ENCODE results near the gene ZNF727. TPM values are rescaled to one million over a fixed set of nuclear protein-coding genes. Genes with fewer than 3 reads are reported as not detected.
A peak's percentile ranks its signal among the peaks of the same experiment; 100 is the strongest.
"Not testable (repeated sequence)": the region's sequence is repeated elsewhere in the genome, so short reads cannot be mapped to it uniquely, and the experiment has no call there.

ZNF727 gene
- polyA plus RNA-seq (0.05 to 0.13 TPM (median 0.05 TPM) in 3 replicates), polyA minus RNA-seq (0.67 TPM in 1 of 3 replicates, not detected in the others)
- polyA plus RNA-seq (2011; ENCODE audit: low read depth): 0.16 TPM
- polyA plus RNA-seq (2011; cell fraction: cytosol; rRNA removed): not detected in 2 replicates
- 0.29 TPM in 1 of 2 replicates, not detected in the other for polyA plus RNA-seq (2011; cell fraction: nucleus; rRNA removed)
- polyA plus RNA-seq (2012; ENCODE audit: low replicate concordance): 0.08 TPM in 1 of 2 replicates, not detected in the other
- not detected for polyA minus RNA-seq (2011; cell fraction: cytosol; rRNA and poly(A)+ RNA removed)
- polyA minus RNA-seq (2011; cell fraction: nucleus; rRNA and poly(A)+ RNA removed): 0.21 and 1.2 TPM in 2 replicates

DNA sequence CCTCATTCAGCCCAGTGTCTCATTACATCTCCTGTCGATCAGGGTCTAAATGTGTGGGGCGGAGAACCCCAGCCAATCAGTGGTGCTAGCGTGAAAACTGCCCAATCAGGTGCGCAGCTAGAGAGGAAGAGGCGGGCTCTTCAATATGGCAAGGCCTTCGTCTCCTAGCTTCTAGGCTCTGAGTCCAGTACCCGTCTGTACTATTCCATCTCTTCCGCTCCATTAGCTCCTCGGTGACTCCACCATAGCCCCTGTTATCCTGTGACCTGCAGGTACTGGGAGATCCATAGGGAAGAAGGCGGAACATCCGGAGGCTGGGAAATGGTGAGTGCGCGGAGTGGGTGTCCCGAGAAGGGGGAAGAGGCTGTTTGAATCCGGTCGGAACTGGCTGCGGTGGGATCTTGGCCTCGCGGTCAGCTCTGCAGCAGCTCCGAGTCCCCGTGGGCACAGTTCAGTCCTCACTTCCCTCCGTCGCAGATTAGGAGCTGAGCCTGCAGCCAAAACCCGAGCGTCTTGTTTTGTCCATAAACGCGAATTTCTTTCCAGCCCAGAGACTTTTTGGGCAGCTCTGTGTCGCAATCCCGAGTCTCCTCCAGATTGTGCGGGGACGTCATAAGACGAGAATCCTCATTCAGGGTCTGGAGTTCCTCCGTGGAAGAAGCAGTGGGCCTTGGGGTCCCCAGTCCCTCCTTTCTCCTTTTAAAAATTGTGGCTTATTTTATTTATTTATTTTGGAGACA, at the start of gene ZNF727:
ZNF727 (plus strand) TSS at position 134 of the 740 bp plus-strand sequence; CDS start at position 322, 188 bp downstream.
- Histone ChIP-seq H4K20me1 (ENCODE audit: control insufficient read depth, extremely low read depth, insufficient read depth, low read length) (no peaks in the 10 kb centered on the region), H3K9ac (ENCODE audit: control insufficient read depth, extremely low read depth, insufficient read depth, low read length) (no peak within 1 kb of the TSS), H3K9me3 (ENCODE audit: control insufficient read depth, low read depth, low read length) (peaks cover 2% of the 10 kb centered on the region), H3K4me3 (ENCODE audit: control insufficient read depth in 2 of 3, extremely low read depth in 1 of 3, insufficient read depth in 2 of 3, low read depth in 1 of 3, low read length in 3 of 3) (no peak within 1 kb of the TSS), H3K4me1 (ENCODE audit: control insufficient read depth, extremely low read depth, insufficient read depth, low read length) (no peaks in the 10 kb centered on the region), H3K36me3 (ENCODE audit: control insufficient read depth in 2 of 2, extremely low read depth in 1 of 2, insufficient read depth in 2 of 2, low read length in 2 of 2) (no peaks in the 10 kb centered on the region), H3K27ac (ENCODE audit: control insufficient read depth, insufficient read depth, low read length) (no peak within 1 kb of the TSS), H3K79me2 (ENCODE audit: control insufficient read depth, insufficient read depth, low read length) (no peaks in the 10 kb centered on the region), H3K4me2 (ENCODE audit: control insufficient read depth, extremely low read depth, insufficient read depth, low read depth, low read length) (no peak within 1 kb of the TSS), H3K27me3 (ENCODE audit: control insufficient read depth, extremely low read depth, insufficient read depth, low read length) (no peaks in the 10 kb centered on the region), H3K9me1 (ENCODE audit: control insufficient read depth, extremely low read depth, insufficient read depth, low read length) (no peaks in the 10 kb centered on the region), H2AFZ (ENCODE audit: control insufficient read depth, low read length) (peak within 1 kb of the TSS; percentile 9)
- TF ChIP-seq EZH2 (IDR thresholded peaks at IDR 0.05; ENCODE audit: low read length): no peak
- TF ChIP-seq, protein P1, sequence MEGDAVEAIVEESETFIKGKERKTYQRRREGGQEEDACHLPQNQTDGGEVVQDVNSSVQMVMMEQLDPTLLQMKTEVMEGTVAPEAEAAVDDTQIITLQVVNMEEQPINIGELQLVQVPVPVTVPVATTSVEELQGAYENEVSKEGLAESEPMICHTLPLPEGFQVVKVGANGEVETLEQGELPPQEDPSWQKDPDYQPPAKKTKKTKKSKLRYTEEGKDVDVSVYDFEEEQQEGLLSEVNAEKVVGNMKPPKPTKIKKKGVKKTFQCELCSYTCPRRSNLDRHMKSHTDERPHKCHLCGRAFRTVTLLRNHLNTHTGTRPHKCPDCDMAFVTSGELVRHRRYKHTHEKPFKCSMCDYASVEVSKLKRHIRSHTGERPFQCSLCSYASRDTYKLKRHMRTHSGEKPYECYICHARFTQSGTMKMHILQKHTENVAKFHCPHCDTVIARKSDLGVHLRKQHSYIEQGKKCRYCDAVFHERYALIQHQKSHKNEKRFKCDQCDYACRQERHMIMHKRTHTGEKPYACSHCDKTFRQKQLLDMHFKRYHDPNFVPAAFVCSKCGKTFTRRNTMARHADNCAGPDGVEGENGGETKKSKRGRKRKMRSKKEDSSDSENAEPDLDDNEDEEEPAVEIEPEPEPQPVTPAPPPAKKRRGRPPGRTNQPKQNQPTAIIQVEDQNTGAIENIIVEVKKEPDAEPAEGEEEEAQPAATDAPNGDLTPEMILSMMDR (optimal IDR thresholded peaks at IDR 0.05 in 1 of 3, IDR thresholded peaks at IDR 0.05 in 1 of 3, conservative IDR thresholded peaks at IDR 0.05 in 1 of 3; ENCODE audit: extremely low read depth in 1 of 3, insufficient read depth in 2 of 3, low read length in 3 of 3): no peak
- DNase-seq (ENCODE audit: low read depth, low spot score) (no peak), FAIRE-seq (no peak)
- dilution Hi-C loops (cut with MboI; ENCODE audit: extremely low pct_ligation_motif_present, low sequenced_read_pairs): no loop called here

DNA sequence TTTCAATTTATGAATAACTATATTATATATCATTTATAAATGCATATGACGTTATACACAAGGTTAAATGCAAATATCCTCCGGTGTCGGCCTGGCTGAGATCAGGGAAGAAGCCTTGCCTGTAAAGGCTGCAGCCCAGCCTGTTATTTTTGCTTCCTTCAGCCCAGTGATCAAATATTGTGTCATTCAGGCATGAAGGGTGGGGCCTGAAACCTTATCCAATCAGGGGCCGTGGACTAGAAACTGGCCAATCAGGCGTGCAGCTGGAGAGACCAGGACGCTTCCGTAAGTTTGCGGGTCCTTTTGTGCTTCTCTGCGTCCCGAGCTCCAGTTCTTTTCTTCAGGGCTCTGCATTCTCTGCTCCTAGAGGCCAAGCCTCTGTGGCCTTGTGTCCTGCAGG, 46.7 kb upstream of the ZNF727 start, which contains the start of gene ZNF722:
ZNF722 (plus strand) TSS at position 301 of the 400 bp plus-strand sequence. CDS start 113 bp downstream, outside the sequence.
- Histone ChIP-seq H2AFZ (ENCODE audit: control insufficient read depth, low read length) (no peak within 1 kb of the TSS), H3K27me3 (ENCODE audit: control insufficient read depth, extremely low read depth, insufficient read depth, low read length) (no peaks in the 10 kb centered on the region), H3K36me3 (ENCODE audit: control insufficient read depth in 2 of 2, extremely low read depth in 1 of 2, insufficient read depth in 2 of 2, low read length in 2 of 2) (no peaks in the 10 kb centered on the region), H3K4me2 (ENCODE audit: control insufficient read depth, extremely low read depth, insufficient read depth, low read depth, low read length) (no peak within 1 kb of the TSS), H4K20me1 (ENCODE audit: control insufficient read depth, extremely low read depth, insufficient read depth, low read length) (no peaks in the 10 kb centered on the region), H3K4me1 (ENCODE audit: control insufficient read depth, extremely low read depth, insufficient read depth, low read length) (no peaks in the 10 kb centered on the region), H3K27ac (ENCODE audit: control insufficient read depth, insufficient read depth, low read length) (no peak within 1 kb of the TSS), H3K9me3 (ENCODE audit: control insufficient read depth, low read depth, low read length) (no peaks in the 10 kb centered on the region), H3K9me1 (ENCODE audit: control insufficient read depth, extremely low read depth, insufficient read depth, low read length) (no peaks in the 10 kb centered on the region), H3K4me3 (ENCODE audit: control insufficient read depth in 2 of 3, extremely low read depth in 1 of 3, insufficient read depth in 2 of 3, low read depth in 1 of 3, low read length in 3 of 3) (no peak within 1 kb of the TSS), H3K79me2 (ENCODE audit: control insufficient read depth, insufficient read depth, low read length) (no peaks in the 10 kb centered on the region), H3K9ac (ENCODE audit: control insufficient read depth, extremely low read depth, insufficient read depth, low read length) (no peak within 1 kb of the TSS)
- FAIRE-seq (no peak), DNase-seq (ENCODE audit: low read depth, low spot score) (no peak)
- dilution Hi-C loops (cut with MboI; ENCODE audit: extremely low pct_ligation_motif_present, low sequenced_read_pairs): no loop called here
- TF ChIP-seq EZH2 (IDR thresholded peaks at IDR 0.05; ENCODE audit: low read length): no peak
- TF ChIP-seq, protein P1 (optimal IDR thresholded peaks at IDR 0.05 in 1 of 3, IDR thresholded peaks at IDR 0.05 in 1 of 3, conservative IDR thresholded peaks at IDR 0.05 in 1 of 3; ENCODE audit: extremely low read depth in 1 of 3, insufficient read depth in 2 of 3, low read length in 3 of 3): no peak

DNA sequence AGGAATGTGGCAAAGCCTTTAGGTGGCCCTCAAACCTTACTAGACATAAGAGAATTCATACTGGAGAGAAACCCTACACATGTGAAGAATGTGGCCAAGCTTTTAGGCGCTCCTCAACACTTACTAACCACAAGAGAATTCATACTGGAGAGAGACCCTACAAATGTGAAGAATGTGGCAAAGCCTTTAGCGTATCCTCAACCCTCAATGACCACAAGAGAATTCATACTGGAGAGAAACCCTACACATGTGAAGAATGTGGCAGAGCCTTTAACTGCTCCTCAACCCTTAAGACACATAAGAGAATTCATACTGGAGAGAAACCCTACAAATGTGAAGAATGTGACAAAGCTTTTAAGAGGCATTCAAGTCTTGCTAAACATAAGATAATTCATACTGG, 29.7 kb upstream of the ZNF727 start:
- H3K9me3 ChIP-seq (ENCODE audit: control insufficient read depth, low read depth, low read length); H3K36me3 ChIP-seq (ENCODE audit: control insufficient read depth in 2 of 2, extremely low read depth in 1 of 2, insufficient read depth in 2 of 2, low read length in 2 of 2); H3K27ac ChIP-seq (ENCODE audit: control insufficient read depth, insufficient read depth, low read length); H3K4me2 ChIP-seq (ENCODE audit: control insufficient read depth, extremely low read depth, insufficient read depth, low read depth, low read length); DNase-seq (ENCODE audit: low read depth, low spot score); H3K79me2 ChIP-seq (ENCODE audit: control insufficient read depth, insufficient read depth, low read length); H3K9me1 ChIP-seq (ENCODE audit: control insufficient read depth, extremely low read depth, insufficient read depth, low read length); H3K27me3 ChIP-seq (ENCODE audit: control insufficient read depth, extremely low read depth, insufficient read depth, low read length); H4K20me1 ChIP-seq (ENCODE audit: control insufficient read depth, extremely low read depth, insufficient read depth, low read length); H3K9ac ChIP-seq (ENCODE audit: control insufficient read depth, extremely low read depth, insufficient read depth, low read length); FAIRE-seq; dilution Hi-C loops (cut with MboI; ENCODE audit: extremely low pct_ligation_motif_present, low sequenced_read_pairs); H3K4me1 ChIP-seq (ENCODE audit: control insufficient read depth, extremely low read depth, insufficient read depth, low read length); H2AFZ ChIP-seq (ENCODE audit: control insufficient read depth, low read length); H3K4me3 ChIP-seq (ENCODE audit: control insufficient read depth in 2 of 3, extremely low read depth in 1 of 3, insufficient read depth in 2 of 3, low read depth in 1 of 3, low read length in 3 of 3): not testable (repeated sequence)
